Measurements from ENCODE around the gene MON1A. TPM values are rescaled to one million over a fixed set of nuclear protein-coding genes. Genes with fewer than 3 reads are reported as not detected.

Gene MON1A
- total RNA-seq, 2 donors from 2014 or later, result 7.3 to 9.4 TPM

GRCh38 chr3:49867871-49868321 is 61.7 kb downstream of the MON1A start:
- intact Hi-C loops (cut with DNase I), result no loop called here
- ATAC-seq, result no peak
- DNase-seq, result no peak

GRCh38 chr3:49867400-49867799 is 62.2 kb downstream of the MON1A start:
- intact Hi-C loops (cut with DNase I), result no loop called here
- DNase-seq (no peak), ATAC-seq (no peak)

- DNase-seq, result no peak
- intact Hi-C loops (cut with DNase I), result no loop called here
- no peak for ATAC-seq
Measured at GRCh38 chr3:49865198-49865784, 64.3 kb downstream of the MON1A start.

- ATAC-seq, result no peak
- DNase-seq, result no peak
- intact Hi-C loops (cut with DNase I), result no loop called here
Measured at GRCh38 chr3:49864505-49864904, 65.1 kb downstream of the MON1A start.

- no peak for ATAC-seq
- intact Hi-C loops (cut with DNase I), result no loop called here
- DNase-seq, result no peak
Measured at GRCh38 chr3:49859576-49860305, 69.9 kb downstream of the MON1A start.

Other genes starting within 250 kb of the MON1A start
- 10 to 100 TPM in 1 of 2 donors, 1 to 10 TPM in 1; 8.8 to 11.5 TPM for gene MST1, start 240.3 kb downstream of the MON1A start, total RNA-seq
- gene RNF123, start 240.3 kb downstream of the MON1A start, total RNA-seq, result 10 to 100 TPM; 39.2 to 44.8 TPM
- gene AMIGO3, start 210.1 kb downstream of the MON1A start, total RNA-seq, result under 1 TPM in 1 of 2 donors, not detected in 1; 0.09 TPM
- gene GMPPB, start 205.9 kb downstream of the MON1A start, total RNA-seq, result 10 to 100 TPM; 22.4 to 38.3 TPM
- 10 to 100 TPM; 22.3 to 22.4 TPM for gene IP6K1, start 143.3 kb downstream of the MON1A start, total RNA-seq
- under 1 TPM in 1 of 2 donors, not detected in 1; 0.24 TPM for gene CDHR4, start 129.9 kb downstream of the MON1A start, total RNA-seq
- gene INKA1, start 126.5 kb downstream of the MON1A start, total RNA-seq, result 1 to 10 TPM; 2.6 to 3.8 TPM
- 10 to 100 TPM; 23.9 to 31.0 TPM for gene UBA7, start 115.9 kb downstream of the MON1A start, total RNA-seq
- gene TRAIP, start 73.2 kb downstream of the MON1A start, total RNA-seq, result 1 to 10 TPM; 1.4 to 1.7 TPM
- not detected for gene CAMKV, start 59.9 kb downstream of the MON1A start, total RNA-seq
- gene MST1R, start 25.9 kb downstream of the MON1A start, total RNA-seq, result 1 to 10 TPM; 1.7 to 1.8 TPM
- 10 to 100 TPM; 38.2 to 45.4 TPM for gene RBM6, start 10.3 kb upstream of the MON1A start, total RNA-seq
- gene RBM5, start 159.1 kb upstream of the MON1A start, total RNA-seq, result 10 to 100 TPM; 66.6 to 69.7 TPM
- gene SEMA3F, start 225.5 kb upstream of the MON1A start, total RNA-seq, result 10 to 100 TPM; 12.5 to 24.0 TPM

Data from left cardiac atrium (tissue), 4 donors.